Femur (tissue), 1 donor: ENCODE measurements around the gene HDAC8.
"Not testable (repeated sequence)": the region's sequence is repeated elsewhere in the genome, so short reads cannot be mapped to it uniquely, and the experiment has no call there.

Source experiments
- DNase-seq: peaks from one replicate; pipeline ENCODE4 v3.0.0-alpha.2; 2017

Gene HDAC8

GRCh38 chrX:72572248-72573157 lies at the start of gene HDAC8:
HDAC8 (minus strand) TSS chrX:72572843; CDS start chrX:72572761, 82 bp downstream.
- peak; percentile 82 for DNase-seq

GRCh38 chrX:72621625-72622485 lies 49.2 kb upstream of the HDAC8 start:
- DNase-seq: no peak

- DNase-seq: no peak
These were observed 48.5 kb upstream of the HDAC8 start for GRCh38 chrX:72621163-72621562.

GRCh38 chrX:72620550-72621145 lies 48.0 kb upstream of the HDAC8 start:
- DNase-seq: no peak

- DNase-seq: no peak
These were observed 36.7 kb upstream of the HDAC8 start for GRCh38 chrX:72609313-72609712.

GRCh38 chrX:72604705-72605104 lies 32.1 kb upstream of the HDAC8 start:
- DNase-seq: no peak

- no peak for DNase-seq
These were observed 31.5 kb upstream of the HDAC8 start for GRCh38 chrX:72604112-72604511.

GRCh38 chrX:72591038-72591437 lies 18.4 kb upstream of the HDAC8 start:
- not testable (repeated sequence) for DNase-seq

GRCh38 chrX:72584163-72584562 lies 11.5 kb upstream of the HDAC8 start:
- no peak for DNase-seq

- no peak for DNase-seq
These were observed 3.7 kb upstream of the HDAC8 start for GRCh38 chrX:72576141-72576894.

GRCh38 chrX:72573158-72573511 lies 492 bp upstream of the HDAC8 start:
- no peak for DNase-seq

GRCh38 chrX:72569786-72570185 lies 2.9 kb downstream of the HDAC8 start:
- no peak for DNase-seq

- DNase-seq: no peak
These were observed 4.1 kb downstream of the HDAC8 start for GRCh38 chrX:72568406-72569092.

- no peak for DNase-seq
These were observed 6.2 kb downstream of the HDAC8 start for GRCh38 chrX:72566448-72566847.

- DNase-seq: not testable (repeated sequence)
These were observed 13.0 kb downstream of the HDAC8 start for GRCh38 chrX:72559655-72560054.

GRCh38 chrX:72554448-72555140 lies 18.0 kb downstream of the HDAC8 start:
- DNase-seq: no peak

- not testable (repeated sequence) for DNase-seq
These were observed 20.2 kb downstream of the HDAC8 start for GRCh38 chrX:72552443-72552842.

GRCh38 chrX:72545990-72546389 lies 26.7 kb downstream of the HDAC8 start:
- no peak for DNase-seq

GRCh38 chrX:72540318-72540717 lies 32.3 kb downstream of the HDAC8 start:
- no peak for DNase-seq

GRCh38 chrX:72539822-72540221 lies 32.8 kb downstream of the HDAC8 start:
- DNase-seq: no peak

GRCh38 chrX:72536542-72536941 lies 36.1 kb downstream of the HDAC8 start:
- no peak for DNase-seq
